ENCODE data around the gene LIPA. TPM values are rescaled to one million over a fixed set of nuclear protein-coding genes. Genes with fewer than 3 reads are reported as not detected.
A peak's percentile ranks its signal among the peaks of the same experiment; 100 is the strongest.
"Not testable (repeated sequence)": the region's sequence is repeated elsewhere in the genome, so short reads cannot be mapped to it uniquely, and the experiment has no call there.

Gene LIPA
- total RNA-seq, 1 donor from 2014 or later = 27.7 TPM

DNA sequence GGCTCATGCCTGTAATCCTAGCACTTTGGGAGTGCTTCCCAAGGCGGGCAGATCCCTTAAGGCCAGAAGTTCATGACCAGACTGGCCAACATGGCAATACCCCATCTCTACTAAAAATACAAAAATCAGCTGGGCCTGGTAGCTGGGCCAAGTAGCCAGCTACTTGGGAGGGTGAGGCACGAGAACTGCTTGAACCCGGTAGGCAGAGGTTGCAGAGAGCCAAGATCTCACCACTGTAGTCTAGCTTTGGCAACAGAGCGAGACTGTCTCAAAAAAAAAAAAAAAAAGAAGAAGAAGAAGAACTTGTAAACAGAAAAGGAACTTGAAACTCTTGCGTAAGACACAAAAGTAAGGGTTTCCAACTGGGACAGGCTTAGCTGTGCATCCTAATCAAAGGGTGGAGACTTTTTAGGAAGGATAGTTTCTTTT lies 44.7 kb upstream of the LIPA start:
- peak overlapping the region; percentile 71 for H3K27ac ChIP-seq
- TF ChIP-seq POLR2AphosphoS5 (IDR thresholded peaks at IDR 0.05; ENCODE audit: insufficient read depth in 1 of 2, low read depth in 1 of 2) = peak in 1 of 2 donors; percentile 87
- TF ChIP-seq POLR2A (IDR thresholded peaks at IDR 0.05) = no peak
- no peak for DNase-seq (ENCODE audit: extremely low spot score in 2 of 2)
- intact Hi-C loops (cut with DNase I) = no loop called here
- H3K36me3 ChIP-seq = no peaks in the 10 kb centered on the region
- no peak overlapping the region for H3K4me3 ChIP-seq
- peaks cover 33% of the 10 kb centered on the region for H3K4me1 ChIP-seq
- no peaks in the 10 kb centered on the region for H3K9me3 ChIP-seq
- H3K27me3 ChIP-seq = no peaks in the 10 kb centered on the region

DNA sequence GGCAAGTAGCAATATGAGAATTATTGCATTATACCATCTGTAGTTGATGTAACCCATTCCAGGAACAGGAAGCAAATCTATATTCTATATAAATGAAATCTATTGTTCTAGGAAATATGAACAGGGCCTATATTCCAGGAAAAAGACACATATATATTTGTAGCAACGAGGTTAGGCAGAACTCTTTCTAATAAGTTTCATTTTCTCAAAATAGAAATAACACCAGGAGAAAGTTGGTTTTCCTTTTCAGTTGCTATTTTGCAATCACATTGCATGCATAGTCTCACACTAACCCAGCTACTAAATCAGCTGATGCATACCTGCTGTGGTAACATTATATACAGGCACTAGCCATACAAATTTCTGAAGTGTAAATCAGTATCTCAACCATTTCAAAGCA lies 44.0 kb upstream of the LIPA start:
- Histone ChIP-seq H3K4me3 (no peak overlapping the region), H3K4me1 (peaks cover 26% of the 10 kb centered on the region), H3K36me3 (no peaks in the 10 kb centered on the region), H3K27me3 (no peaks in the 10 kb centered on the region), H3K27ac (peak overlapping the region; percentile 71), H3K9me3 (no peaks in the 10 kb centered on the region)
- DNase-seq (ENCODE audit: extremely low spot score in 2 of 2) = no peak
- intact Hi-C loops (cut with DNase I) = no loop called here
- TF ChIP-seq, protein P1, sequence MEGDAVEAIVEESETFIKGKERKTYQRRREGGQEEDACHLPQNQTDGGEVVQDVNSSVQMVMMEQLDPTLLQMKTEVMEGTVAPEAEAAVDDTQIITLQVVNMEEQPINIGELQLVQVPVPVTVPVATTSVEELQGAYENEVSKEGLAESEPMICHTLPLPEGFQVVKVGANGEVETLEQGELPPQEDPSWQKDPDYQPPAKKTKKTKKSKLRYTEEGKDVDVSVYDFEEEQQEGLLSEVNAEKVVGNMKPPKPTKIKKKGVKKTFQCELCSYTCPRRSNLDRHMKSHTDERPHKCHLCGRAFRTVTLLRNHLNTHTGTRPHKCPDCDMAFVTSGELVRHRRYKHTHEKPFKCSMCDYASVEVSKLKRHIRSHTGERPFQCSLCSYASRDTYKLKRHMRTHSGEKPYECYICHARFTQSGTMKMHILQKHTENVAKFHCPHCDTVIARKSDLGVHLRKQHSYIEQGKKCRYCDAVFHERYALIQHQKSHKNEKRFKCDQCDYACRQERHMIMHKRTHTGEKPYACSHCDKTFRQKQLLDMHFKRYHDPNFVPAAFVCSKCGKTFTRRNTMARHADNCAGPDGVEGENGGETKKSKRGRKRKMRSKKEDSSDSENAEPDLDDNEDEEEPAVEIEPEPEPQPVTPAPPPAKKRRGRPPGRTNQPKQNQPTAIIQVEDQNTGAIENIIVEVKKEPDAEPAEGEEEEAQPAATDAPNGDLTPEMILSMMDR (IDR thresholded peaks at IDR 0.05) = no peak
- TF ChIP-seq POLR2AphosphoS5 (IDR thresholded peaks at IDR 0.05; ENCODE audit: insufficient read depth in 1 of 2, low read depth in 1 of 2) = peak in 1 of 2 donors; percentile 40

DNA sequence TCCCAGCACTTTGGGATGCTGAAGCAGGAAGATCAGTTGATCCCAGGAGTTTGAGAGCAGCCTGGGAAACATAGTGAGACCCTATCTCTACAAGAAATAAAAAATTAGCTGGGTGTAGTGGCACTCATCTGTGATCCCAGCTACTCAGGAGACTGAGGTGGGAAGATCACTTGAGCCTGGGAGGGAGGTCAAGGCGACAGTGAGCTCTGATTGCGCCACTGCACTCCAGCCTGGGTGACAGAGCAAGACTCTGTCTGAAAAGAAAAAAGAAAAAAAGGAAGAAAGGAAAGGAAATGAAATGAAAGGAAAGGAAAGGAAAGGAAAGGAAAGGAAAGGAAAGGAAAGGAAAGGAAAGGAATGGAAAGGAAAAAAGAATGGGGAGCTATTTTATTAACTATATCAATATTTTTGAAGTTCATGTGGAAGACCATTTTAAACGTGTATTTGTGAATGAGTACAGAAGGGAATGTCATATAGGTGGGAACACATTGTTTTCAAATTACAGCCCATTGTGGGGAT lies 43.2 kb upstream of the LIPA start:
- no peak for DNase-seq (ENCODE audit: extremely low spot score in 2 of 2)
- intact Hi-C loops (cut with DNase I) = no loop called here
- no peak for TF ChIP-seq POLR2AphosphoS5 (IDR thresholded peaks at IDR 0.05; ENCODE audit: insufficient read depth in 1 of 2, low read depth in 1 of 2)
- no peak for TF ChIP-seq POLR2A (IDR thresholded peaks at IDR 0.05)
- TF ChIP-seq, protein P1 (IDR thresholded peaks at IDR 0.05) = no peak
- Histone ChIP-seq H3K4me1 (peaks cover 25% of the 10 kb centered on the region), H3K27me3 (no peaks in the 10 kb centered on the region), H3K36me3 (no peaks in the 10 kb centered on the region), H3K4me3 (no peak overlapping the region), H3K9me3 (no peaks in the 10 kb centered on the region), H3K27ac (peak overlapping the region; percentile 71)

DNA sequence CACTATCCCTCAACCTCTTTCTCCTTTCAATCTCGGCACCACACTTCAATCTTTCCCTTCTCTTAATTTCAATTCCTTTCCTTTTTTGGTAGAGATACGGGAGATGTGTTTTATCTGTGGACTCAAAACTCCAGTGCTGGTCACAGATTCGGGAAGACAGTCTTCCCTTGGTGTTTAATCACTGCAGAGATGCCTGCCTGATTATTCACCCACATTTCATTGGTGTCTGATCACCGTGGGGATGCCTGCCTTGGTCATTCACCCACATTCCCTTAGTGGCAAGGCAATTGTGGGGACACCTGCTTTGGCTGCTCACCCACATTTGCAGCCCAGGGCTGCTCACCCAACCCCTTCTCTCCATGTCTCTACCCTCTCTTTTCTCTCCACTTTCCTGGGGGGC lies 33.7 kb upstream of the LIPA start:
- H3K9me3 ChIP-seq; intact Hi-C loops (cut with DNase I); H3K4me3 ChIP-seq; DNase-seq (ENCODE audit: extremely low spot score in 2 of 2); H3K36me3 ChIP-seq; H3K27me3 ChIP-seq: not testable (repeated sequence)
- Histone ChIP-seq H3K4me1 (peaks cover 24% of the 10 kb centered on the region), H3K27ac (peak overlapping the region; percentile 74)

DNA sequence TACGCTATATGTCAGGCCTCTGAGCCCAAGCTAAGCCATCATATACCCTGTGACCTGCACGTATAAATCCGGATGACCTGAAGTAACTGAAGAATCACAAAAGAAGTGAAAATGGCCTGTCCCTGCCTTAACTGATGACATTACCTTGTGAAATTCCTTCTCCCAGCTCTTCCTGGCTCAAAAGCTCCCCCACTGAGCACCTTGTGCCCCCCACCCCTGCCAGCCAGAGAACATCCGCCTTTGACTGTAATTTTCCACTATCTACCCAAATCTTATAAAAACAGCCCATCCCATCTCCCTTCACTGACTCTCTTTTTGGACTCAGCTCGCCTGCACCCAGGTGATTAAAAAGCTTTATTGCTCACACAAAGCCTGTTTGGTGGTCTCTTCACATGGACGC lies 33.1 kb upstream of the LIPA start:
- H3K9me3 ChIP-seq; H3K4me3 ChIP-seq; H3K36me3 ChIP-seq; H3K27me3 ChIP-seq; intact Hi-C loops (cut with DNase I): not testable (repeated sequence)
- H3K4me1 ChIP-seq = peaks cover 27% of the 10 kb centered on the region
- H3K27ac ChIP-seq = peak overlapping the region; percentile 74
- DNase-seq (ENCODE audit: extremely low spot score in 2 of 2) = peak in 1 of 2 donors; percentile 44

DNA sequence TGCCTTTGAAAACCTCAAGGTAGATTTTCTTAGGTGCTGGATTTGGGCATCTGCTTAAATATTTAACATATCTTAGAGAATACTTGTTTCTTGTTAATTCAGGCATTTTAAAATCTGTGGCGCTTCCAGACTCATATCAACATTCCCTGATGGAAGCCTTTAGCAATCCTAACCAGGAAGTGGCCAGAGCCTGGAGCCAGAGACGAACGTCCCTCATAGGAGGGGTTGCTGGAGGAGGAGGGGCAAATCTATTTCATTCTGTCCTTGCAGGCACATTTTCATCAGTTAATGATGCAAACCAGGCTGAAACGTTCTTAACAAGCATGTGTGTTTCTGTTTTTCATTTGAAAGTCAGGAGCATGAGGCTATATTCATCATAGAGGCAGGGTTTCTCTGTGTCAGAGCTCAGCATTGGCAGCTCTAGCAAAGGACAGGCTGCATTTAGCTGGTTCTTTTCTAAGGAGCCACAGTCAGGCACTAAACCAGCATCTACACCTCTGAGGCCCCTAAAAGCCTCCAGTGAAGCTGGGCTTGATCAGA lies 32.4 kb upstream of the LIPA start:
- TF ChIP-seq, protein P1 (IDR thresholded peaks at IDR 0.05) = no peak
- TF ChIP-seq POLR2AphosphoS5 (IDR thresholded peaks at IDR 0.05; ENCODE audit: insufficient read depth in 1 of 2, low read depth in 1 of 2) = peak in 1 of 2 donors; percentile 66
- peaks cover 34% of the 10 kb centered on the region for H3K4me1 ChIP-seq
- H3K9me3 ChIP-seq = no peaks in the 10 kb centered on the region
- H3K27ac ChIP-seq = peak overlapping the region; percentile 74
- peak in 1 of 2 donors; percentile 90 for DNase-seq (ENCODE audit: extremely low spot score in 2 of 2)
- intact Hi-C loops (cut with DNase I) = no loop called here
- H3K4me3 ChIP-seq = no peak overlapping the region
- no peaks in the 10 kb centered on the region for H3K36me3 ChIP-seq
- H3K27me3 ChIP-seq = no peaks in the 10 kb centered on the region

Measured in vagina (tissue), 2 donors.